Body of pancreas (tissue), 4 donors: ENCODE data around the gene FAHD1.

ENCODE experiments used
- CTCF ChIP-seq, 7 experiments: fragments of 450-650 bp in 4 of 7; fragments of 200-600 bp in 3 of 7; sonication (generic) in 3 of 7; IDR thresholded peaks; one replicate each; pipeline ENCODE4 v1.5.1; 2016 to 2019; ENCODE audit warnings: antibody characterized with exemption in 7 of 7
- POLR2A ChIP-seq, 3 donors: fragments of 450-650 bp; IDR thresholded peaks; one replicate each; pipeline ENCODE4 v1.6.1; 2016; ENCODE audit warnings: antibody characterized with exemption in 3 of 3, mild to moderate bottlenecking in 2 of 3

GRCh38 chr16:1820946-1821290 lies 6.1 kb upstream of the FAHD1 start:
- no peak for TF ChIP-seq CTCF (IDR thresholded peaks at IDR 0.05)
- no peak for TF ChIP-seq POLR2A (IDR thresholded peaks at IDR 0.05)
